Activated CD4-positive, CD25-positive, alpha-beta regulatory T cell treated with anti-CD3 and anti-CD28 coated beads, Interleukin-2, amount 50 U/mL, for 24 hours (primary cell): ENCODE measurements around the gene SERAC1.
"Not testable (repeated sequence)": the region's sequence is repeated elsewhere in the genome, so short reads cannot be mapped to it uniquely, and the experiment has no call there.

ENCODE experiments used
- ATAC-seq, 2 donors: fragments of 150-1000 bp; cut with Tn5 transposase; one replicate each; pipeline ENCODE4 v1.10.0; 2021; ENCODE audit warnings: mild to moderate bottlenecking in 1 of 2, moderate library complexity in 1 of 2

Gene SERAC1

DNA sequence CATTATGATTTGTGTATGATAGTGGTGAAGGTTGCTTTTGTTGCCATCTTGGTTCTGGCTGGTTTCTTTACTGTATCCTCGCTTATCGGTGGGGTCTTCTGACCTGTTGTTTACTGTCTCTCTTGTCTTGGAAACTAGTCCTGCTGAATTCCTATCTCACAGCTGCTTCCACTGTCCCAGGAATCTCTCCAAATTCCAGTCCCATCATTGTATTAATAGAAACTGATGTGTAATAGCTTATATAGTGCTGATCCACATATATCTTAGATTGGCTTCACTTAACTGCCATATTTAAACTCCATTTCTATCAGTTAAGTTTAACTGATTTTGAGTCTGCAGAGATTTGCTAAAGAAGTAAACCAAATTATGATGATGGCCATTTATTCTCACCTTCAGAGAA lies 6.0 kb upstream of the SERAC1 start:
- no peak for ATAC-seq

DNA sequence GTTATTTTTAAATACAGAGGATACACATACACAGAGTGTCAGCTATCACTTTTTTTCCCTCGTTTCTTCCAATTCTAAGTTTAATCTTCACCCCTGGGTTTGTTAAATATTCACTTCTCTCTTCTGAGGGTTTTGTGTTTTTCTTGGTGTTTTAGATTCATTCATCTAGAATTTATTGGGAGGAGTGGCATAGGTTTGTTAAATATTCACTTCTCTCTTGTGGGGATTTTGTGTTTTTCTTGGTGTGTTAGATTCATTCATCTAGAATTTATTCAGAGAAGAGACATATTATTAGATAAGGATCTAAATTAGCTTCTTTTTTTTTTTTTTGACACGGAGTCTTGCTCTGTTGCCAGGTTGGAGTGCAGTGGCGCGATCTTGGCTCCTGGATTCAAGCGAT lies 3.9 kb upstream of the SERAC1 start:
- ATAC-seq = no peak

DNA sequence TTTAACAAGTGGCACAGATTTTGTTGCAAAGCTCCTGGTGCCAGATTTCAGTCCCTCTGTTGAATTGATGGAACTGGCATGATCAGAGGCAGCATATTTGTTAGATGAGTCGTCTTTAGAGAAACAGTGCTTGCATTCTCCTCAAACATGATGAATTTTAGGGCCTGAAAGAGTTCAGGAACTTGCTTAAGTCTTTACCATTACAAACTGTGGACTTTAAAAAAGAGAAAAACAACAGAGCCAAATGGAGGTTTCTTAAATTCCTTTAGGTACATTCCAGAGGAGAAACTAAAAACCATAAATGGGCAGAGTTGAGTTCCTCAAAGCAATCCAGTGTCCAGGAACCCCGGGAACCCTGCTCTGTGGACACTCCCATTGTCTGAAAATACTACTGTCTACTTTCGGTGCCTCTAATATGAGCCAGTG lies 2.6 kb upstream of the SERAC1 start:
- ATAC-seq = no peak

DNA sequence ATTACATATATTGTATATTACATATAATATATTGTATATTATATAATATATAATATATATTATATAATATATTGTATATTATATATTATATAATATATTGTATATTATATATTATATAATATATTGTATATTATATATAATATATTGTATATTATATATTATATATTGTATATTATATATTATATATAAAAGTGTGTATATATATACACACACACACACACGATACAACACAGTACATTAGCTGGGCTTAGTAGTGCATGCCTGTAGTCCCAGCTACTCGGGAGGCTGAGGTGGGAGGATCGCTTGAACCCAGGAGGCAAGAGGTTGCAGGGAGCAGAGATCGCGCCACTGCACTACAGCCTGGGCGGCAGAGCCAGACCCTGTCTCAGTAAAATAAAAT lies 1.6 kb upstream of the SERAC1 start:
- ATAC-seq = not testable (repeated sequence)

DNA sequence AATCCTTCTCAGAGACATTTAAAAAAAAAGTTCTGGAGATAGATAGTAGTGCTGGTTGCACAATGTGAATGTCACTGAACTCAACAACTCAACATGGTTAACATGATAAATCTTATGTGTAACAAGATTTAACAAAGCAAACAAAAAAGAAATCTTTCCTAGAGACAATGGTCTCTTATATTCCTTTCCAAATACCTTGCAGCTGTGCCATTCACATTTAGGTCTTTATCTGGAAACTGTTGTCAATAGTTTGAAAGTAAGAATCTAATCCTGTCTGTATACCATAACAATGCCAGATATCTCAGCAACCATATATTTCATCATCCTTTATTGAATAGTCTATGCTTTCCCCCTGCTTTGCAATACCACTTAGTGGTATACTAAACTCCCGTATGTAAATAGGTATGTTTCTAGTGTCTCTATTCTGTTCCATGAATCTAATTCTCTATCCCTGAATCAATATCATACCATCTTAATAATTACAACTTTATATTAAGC lies 2.1 kb downstream of the SERAC1 start:
- ATAC-seq = no peak

DNA sequence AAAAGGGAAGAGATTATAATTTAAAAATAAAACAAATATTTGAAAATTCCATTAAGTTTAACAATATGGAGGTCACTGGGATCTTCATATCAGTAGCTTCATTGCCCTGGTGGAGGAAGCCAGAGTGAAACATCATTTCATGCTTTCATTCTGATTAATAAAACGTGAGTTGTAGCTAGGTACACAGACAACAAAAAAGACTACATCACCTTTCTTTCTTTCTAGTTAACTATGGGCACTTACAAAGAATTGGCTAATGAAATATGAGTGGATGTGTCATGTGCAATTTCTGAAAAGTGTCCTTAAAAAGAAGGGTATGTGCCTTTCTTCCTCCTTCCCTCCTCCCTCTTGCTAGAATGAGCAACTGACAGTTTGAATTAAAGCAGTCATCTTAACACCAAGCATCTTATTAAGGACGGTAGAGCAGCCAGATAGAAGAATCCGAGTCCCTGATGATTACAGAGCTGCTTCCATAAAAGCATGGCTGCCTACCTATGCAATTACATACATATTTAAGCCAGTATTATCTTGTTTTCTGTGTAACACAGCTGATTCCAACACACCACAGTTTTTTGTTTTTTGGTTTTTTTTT lies 3.4 kb downstream of the SERAC1 start:
- peak; percentile 12 to 31 for ATAC-seq

DNA sequence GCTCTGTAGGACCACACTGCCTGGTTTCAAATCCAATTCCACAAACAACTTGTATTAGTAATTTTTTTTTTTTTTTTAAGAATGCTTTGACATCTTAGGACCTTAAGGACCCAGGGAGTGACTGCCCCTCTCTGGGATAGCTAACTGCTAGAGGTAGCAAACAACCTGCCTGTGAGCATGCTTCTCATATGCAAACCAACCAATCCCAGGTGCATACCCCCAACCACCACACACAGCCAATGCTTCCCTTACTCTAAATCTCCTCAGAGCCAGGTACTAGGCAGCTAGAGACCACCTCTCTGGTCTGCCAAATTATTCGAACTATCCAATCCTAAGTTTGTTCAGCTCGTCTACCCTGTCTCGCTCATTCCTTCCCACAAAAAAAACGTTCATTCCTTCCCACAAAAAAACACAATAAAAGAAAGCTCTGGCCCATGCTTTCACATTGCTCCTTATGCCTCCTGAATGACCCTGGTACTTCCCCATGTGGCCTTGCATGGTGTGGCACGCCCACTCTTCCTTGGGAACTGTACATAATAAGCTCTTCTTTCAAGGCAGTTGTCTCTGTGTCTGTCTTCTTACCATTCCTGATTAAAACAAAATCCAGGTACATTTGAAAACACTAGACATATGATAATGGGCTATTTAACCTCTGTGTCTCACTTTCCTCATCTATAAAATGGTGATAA lies 6.4 kb downstream of the SERAC1 start:
- no peak for ATAC-seq

DNA sequence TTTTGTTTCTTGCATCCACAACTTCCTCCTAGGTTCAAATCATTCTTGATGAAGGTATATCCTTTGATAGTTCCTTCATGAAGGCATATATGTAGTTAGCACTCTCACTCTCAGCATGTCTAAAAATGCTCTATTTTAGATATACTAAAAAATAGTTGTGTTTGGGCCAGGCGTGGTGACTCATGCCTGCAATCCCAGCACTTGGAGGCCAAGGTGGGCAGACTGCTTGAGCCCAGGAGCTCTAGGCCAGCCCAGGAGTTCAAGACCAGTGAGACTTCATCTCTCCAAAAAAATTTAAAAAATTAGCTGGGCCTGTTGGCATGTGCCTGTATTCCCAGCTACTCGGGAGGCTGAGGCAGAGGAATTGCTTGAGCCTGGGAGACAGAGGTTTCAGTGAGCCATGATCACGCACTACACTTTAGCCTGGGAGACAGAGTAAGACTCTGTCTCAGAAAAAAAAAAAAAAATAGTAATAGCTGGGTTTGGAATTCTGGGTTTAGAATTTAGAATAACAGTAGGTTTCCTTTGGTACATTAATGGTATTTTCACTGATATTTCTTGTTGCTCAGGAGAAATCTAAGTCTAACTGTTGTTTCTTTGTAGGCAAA lies 7.0 kb downstream of the SERAC1 start:
- no peak for ATAC-seq

DNA sequence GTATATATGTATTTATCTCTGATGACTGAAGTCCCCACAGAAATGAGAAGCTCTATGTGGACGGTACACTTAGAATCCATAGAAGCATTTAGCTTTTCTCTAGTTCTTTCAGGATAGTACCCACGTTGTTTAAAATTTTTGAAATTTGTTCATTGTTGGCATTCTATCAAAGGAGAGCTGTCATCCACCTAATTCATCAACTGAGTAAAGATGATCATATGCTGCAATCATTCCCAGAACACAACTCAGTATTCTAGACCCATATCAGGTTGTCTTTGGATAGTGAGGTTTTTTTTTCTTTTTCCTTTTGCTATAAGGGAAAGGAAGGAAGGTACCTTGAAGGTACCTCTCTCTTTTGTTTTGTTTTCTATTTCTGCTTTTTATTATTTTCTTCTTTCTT lies 9.3 kb downstream of the SERAC1 start:
- ATAC-seq = no peak

DNA sequence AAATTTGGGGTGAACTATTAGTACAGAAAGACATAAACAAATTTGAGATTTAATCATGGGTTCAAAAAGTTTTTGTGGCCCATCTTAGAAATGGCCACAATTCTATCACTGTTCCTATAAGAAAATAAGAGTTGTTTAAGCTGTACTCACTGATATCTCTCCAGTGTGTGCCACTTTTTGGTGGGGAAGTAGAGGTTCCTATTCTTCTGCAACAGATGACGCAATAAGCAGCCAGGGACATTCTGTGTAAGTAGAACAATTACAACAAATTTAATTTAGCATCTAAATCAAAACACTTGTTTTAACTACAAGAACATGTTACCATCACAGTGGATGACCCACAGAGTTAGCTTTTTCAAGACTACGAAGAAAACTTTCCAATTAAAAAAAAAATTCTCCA lies 9.9 kb downstream of the SERAC1 start:
- ATAC-seq = no peak

DNA sequence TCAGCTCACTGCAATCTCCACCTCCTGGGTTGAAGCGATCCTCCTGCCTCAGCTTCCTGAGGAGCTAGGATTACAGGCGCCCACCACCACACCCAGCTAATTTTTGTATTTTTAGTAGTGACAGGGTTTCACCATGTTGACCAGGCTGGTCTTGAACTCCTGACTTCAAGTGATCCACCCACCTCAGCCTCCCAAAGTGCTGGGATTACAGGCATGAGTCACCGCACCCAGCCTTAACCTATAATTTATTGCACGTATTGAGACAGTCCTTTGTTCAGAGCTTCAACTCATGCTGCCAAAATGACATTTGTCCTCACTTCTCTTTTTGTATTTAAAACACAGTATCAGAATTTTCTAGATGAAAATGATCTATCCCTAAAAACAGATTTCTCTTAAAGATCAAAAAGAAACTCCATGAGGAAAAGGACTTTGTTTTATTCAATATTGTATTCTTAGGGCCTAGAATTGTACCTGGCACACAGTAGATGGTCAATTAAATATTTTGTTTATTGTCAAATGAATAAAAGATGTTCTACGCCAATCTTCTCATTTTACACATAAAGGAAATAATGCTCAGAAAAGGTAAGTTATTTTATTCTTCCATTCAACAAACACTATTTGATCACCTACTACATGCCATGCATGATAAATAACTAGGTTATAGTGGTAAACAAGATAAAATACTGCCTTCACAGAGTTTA lies 10.8 kb downstream of the SERAC1 start:
- ATAC-seq = no peak

DNA sequence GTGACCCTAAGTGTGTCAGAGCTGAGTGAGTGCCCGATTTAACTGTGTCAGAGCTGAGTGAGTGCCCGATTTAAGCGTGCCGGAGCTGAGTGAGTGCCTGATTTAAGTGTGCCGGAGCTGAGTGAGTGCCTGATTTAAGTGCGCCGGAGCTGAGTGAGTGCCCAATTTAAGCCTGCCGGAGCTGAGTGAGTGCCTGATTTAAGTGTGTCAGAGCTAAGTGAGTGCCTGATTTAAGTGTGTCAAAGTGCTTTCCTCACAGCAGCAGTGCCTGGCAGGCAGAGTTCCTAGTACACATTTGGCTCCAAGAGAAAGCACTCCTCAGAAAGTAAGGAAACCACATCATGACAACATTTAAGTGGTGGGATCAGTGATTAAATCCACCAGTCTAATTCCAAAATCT lies 13.2 kb downstream of the SERAC1 start:
- no peak for ATAC-seq

DNA sequence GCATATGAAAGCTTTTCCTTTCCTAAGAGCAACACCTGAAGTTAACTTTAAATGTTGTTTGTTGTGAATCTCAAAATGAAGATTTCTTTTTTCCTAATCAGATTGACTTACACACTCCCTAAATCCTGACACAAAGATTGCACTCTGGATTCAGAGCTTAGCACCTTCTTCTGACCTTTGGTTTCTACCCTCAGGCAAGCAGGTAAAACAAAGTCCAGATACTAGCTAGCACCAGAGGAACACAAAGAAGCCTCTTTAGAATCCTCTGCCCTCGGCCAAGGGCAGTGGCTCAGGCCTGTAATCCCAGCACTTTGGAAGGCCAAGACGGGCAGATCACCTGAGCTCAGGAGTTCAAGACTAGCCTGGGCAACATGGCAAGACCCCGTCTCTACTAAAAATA lies 14.5 kb downstream of the SERAC1 start:
- ATAC-seq = no peak

DNA sequence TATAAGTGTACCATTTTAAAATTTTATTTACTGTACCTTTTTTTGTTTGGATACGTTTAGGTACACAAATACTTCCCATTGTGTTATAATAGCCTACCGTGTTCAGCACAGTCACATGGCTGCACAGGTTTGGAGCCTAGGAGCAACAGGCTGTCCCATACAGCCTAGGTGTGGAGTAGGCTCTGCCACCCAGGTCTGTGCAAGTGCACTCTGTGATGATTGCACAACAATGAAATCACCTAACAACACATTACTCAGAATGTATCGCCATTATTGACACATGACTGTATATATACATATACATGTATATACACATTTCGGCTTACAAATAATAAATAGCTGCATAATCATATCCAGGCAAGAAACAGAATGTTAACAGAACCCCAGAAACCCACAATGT lies 15.4 kb downstream of the SERAC1 start:
- ATAC-seq = no peak

DNA sequence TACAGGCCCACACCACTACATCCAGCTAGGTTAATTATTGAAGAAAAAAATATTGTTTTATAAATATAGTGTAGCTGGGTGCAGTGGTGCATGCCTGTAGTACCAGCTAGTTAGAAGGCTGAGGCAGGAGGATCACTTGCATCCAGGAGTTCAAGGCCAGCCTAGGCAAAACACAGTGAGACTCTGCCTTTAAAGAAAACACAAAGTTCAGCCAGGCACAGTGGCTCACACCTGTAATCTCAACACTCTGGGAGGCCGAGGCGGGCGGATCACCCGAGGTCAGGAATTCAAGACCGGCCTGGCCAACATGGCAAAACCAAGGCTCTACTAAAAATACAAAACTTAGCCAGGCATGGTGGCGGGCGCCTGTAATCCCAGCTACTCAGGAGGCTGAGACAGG lies 16.0 kb downstream of the SERAC1 start:
- ATAC-seq = not testable (repeated sequence)

DNA sequence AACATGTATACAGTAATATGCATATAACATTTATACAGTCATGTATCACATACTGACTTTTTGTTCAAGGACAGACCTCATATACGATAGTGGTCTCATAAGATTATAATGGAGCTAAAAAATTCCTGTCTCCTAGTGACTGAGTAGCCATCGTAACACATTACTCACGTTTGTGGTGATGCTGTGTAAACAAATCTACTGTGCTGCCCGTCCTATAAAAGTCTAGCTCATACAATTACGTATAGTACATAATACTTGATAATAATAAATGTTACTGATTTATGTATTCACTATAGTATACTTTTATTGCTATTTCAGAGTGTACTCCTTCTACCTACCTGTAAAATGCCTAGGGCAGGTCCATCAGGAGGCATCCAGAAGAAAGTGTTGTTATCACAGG lies 17.4 kb downstream of the SERAC1 start:
- no peak for ATAC-seq

DNA sequence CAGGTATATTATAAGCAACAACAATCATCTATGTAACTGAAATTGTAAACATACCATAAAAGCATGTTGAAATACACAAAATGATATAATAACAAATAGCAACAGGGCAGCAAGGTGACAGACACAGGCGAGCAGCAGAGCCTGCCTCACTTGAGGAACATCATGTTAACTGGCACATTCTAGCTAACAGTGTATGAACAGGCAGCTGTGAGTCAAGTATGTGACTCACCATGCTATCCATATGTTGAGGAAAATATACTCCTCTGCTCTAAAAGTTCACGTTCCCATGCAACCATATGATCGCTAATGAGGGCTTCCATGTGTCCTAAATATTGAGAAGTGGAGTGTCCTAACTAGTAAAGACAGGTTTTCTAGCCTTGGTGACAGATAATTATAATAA lies 18.4 kb downstream of the SERAC1 start:
- ATAC-seq = no peak

DNA sequence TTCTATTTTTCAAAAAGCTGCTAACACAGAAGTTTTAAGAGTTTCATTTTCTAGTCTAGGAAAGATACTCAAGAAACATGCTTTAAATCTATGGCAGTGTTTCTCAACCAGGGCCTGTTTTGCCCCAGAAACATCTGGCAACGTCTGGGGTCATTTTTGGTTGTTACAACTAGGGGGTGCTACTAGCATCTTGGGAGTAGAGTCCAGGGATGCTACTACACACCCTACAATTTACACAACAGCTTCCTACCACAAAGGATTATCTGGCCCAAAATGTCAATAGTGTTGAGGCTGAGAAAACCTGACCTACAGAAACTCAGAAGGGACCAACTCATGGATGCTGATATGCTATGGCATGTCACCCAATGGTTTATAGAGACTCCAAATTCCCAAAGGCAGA lies 24.4 kb downstream of the SERAC1 start:
- ATAC-seq = no peak

DNA sequence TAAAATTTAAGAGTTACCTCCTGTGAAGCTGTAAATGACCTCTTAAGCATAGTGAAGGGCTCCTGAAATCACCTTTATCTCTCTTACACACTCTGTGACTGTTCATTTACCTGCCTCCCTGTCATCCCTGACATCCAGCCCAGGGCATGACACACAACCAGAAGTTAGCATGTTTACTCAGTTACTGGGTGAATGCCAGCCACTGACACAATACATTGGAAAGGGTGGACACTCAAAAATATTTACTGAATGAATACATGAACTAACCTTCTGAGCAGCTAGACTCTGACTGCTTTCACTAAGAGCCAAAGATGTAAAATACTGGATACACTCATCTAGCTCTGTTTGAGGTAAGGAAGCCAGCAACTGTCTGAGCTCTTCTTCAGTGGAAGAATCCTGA lies 25.3 kb downstream of the SERAC1 start:
- ATAC-seq = no peak

DNA sequence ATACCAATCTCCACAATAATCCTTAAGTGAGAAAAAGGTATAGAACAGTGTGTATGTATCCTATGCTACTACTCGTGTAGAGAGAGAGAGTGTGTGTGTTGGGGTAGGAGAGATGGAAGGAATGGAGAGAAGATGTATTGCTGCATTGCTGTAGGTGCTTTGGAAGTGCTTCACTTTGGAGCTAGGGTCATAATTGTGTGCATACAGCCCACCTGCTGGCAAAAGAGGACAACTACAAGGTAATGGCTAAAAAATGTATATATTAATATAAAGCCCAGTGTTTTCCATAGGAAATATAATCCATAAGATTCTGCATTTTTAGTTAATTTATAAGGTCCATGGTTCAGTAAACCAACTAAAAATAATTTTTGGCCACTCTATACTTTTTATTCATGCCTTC lies 36.1 kb downstream of the SERAC1 start:
- no peak for ATAC-seq

DNA sequence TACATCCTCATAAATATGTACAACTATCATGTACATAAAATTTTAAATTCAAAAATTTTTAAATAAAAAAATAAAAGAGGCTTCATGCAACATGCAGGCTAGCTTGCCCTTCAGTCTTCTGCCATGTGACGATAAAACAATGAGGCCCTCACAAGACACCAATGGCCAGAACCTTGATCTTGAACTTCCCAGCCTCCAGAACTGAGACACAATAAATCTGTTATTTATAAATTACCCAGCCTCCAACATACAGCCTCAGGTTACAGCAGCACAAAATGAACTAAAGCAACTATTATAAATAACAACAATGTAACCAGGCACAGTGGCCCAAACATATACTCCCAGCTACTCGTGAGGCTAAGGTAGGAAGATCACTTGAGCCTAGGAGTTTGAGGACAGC lies 42.8 kb downstream of the SERAC1 start:
- no peak for ATAC-seq

DNA sequence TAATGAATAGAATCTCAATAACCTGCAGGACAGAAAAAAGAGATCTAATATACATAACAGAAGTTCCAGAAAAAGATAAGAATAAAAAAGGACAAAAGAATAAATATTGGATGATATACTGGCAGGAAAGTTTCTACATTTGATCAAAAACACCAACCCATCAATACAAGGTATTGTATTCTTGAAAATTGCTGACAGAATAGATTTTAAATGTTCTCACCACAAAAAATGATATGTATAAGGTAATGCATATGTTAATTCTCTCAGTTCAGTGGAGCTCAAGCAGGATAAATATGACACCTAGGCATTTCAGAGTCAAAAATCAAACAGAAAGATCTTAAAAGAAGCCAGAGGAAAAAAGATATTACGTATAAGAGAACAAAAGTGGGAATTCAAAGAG lies 43.8 kb downstream of the SERAC1 start:
- no peak for ATAC-seq

DNA sequence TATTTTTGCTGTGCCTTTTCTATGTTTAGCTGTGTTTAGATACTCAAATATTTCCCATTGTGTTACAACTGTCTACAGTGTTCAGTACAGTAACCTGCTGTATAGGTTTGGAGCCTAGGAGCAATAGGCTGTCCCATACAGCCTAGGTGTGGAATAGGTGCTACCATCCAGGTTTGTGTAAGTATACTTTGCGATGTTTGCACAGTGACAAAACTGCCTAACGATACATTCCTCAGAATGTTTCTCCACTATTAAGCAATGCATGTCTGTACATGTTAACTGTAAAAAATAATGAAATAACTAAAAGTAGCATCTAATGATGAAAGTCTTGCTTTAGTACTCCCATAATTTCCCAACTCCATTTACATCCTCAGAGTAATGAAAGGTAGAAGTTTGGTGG lies 46.0 kb downstream of the SERAC1 start:
- ATAC-seq = no peak

DNA sequence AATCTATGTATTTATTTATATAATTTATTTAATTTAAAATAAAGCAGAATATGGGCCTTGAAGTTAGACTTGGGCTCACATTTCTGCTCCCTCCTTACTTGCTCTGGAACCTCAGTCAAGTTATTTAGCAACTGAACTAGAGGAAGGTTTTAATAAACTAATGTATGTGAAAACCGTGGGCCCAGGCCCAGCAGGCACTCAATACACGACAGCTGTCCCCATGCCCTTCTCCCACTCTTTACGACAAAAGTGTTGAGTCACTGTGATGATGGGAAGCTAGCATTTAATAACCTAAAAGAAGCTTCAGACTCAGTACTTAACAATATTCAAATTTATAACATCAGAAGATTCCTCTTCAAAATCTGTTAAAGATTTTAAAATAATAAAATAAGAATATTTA lies 46.7 kb downstream of the SERAC1 start:
- ATAC-seq = no peak
